ENCODE data around the gene MAD1L1.
A peak's percentile ranks its signal among the peaks of the same experiment; 100 is the strongest.

The MAD1L1 gene

DNA sequence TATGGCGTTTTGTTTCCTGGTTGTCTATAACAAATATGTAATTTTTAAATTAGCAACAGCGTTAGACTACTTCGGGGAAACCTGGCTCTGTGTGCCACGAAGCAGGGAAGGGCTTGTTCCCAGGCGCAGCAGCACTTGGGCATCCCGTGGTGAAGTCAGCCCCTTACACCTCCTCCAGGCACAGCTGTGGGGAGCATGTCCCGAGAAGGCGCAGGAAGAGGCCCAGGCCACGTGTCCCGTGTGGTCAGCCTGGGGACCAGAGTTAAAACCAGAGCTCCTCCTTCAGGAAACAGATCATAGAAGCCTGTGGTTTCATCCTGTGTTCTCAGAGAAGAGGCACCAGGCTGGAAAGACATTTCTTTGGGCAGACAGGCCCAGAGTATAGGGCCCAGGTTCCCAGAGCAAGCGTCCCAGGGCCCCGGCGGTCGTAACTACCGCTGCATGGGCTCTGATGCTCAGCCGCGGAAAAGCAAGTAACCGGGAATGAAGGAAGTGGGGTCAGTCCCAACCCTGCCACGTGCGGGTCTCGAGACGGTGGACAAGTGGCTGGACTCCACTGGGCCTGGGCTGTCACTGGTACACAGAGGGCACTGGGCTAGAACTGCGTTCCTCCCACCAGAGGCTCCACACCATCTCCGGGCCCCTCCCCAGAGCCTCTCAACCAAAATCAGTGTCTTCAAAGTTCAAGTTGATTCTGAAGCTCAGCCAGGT is 16.4 kb upstream of the MAD1L1 start:
- ATAC-seq: peak; percentile 92
- TF ChIP-seq, protein P1, sequence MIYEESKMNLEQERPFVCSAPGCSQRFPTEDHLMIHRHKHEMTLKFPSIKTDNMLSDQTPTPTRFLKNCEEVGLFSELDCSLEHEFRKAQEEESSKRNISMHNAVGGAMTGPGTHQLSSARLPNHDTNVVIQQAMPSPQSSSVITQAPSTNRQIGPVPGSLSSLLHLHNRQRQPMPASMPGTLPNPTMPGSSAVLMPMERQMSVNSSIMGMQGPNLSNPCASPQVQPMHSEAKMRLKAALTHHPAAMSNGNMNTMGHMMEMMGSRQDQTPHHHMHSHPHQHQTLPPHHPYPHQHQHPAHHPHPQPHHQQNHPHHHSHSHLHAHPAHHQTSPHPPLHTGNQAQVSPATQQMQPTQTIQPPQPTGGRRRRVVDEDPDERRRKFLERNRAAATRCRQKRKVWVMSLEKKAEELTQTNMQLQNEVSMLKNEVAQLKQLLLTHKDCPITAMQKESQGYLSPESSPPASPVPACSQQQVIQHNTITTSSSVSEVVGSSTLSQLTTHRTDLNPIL (CRISPR knock-in tag; IDR thresholded peaks at IDR 0.05; ENCODE audit: low read depth): no peak
- TF ChIP-seq, protein P2, sequence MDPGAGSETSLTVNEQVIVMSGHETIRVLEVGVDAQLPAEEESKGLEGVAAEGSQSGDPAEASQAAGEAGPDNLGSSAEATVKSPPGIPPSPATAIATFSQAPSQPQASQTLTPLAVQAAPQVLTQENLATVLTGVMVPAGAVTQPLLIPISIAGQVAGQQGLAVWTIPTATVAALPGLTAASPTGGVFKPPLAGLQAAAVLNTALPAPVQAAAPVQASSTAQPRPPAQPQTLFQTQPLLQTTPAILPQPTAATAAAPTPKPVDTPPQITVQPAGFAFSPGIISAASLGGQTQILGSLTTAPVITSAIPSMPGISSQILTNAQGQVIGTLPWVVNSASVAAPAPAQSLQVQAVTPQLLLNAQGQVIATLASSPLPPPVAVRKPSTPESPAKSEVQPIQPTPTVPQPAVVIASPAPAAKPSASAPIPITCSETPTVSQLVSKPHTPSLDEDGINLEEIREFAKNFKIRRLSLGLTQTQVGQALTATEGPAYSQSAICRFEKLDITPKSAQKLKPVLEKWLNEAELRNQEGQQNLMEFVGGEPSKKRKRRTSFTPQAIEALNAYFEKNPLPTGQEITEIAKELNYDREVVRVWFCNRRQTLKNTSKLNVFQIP (CRISPR knock-in tag; IDR thresholded peaks at IDR 0.05; ENCODE audit: borderline replicate concordance, low read depth): no peak
- TF ChIP-seq ZFP3 (CRISPR knock-in tag; IDR thresholded peaks at IDR 0.05): no peak
- no peak for TF ChIP-seq GLIS3 (CRISPR knock-in tag; IDR thresholded peaks at IDR 0.05)
- TF ChIP-seq, protein P3, sequence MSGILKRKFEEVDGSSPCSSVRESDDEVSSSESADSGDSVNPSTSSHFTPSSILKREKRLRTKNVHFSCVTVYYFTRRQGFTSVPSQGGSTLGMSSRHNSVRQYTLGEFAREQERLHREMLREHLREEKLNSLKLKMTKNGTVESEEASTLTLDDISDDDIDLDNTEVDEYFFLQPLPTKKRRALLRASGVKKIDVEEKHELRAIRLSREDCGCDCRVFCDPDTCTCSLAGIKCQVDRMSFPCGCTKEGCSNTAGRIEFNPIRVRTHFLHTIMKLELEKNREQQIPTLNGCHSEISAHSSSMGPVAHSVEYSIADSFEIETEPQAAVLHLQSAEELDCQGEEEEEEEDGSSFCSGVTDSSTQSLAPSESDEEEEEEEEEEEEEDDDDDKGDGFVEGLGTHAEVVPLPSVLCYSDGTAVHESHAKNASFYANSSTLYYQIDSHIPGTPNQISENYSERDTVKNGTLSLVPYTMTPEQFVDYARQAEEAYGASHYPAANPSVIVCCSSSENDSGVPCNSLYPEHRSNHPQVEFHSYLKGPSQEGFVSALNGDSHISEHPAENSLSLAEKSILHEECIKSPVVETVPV (CRISPR knock-in tag; IDR thresholded peaks at IDR 0.05): no peak
- TF ChIP-seq OSR1 (CRISPR knock-in tag; IDR thresholded peaks at IDR 0.05): no peak
- TF ChIP-seq, protein P4, sequence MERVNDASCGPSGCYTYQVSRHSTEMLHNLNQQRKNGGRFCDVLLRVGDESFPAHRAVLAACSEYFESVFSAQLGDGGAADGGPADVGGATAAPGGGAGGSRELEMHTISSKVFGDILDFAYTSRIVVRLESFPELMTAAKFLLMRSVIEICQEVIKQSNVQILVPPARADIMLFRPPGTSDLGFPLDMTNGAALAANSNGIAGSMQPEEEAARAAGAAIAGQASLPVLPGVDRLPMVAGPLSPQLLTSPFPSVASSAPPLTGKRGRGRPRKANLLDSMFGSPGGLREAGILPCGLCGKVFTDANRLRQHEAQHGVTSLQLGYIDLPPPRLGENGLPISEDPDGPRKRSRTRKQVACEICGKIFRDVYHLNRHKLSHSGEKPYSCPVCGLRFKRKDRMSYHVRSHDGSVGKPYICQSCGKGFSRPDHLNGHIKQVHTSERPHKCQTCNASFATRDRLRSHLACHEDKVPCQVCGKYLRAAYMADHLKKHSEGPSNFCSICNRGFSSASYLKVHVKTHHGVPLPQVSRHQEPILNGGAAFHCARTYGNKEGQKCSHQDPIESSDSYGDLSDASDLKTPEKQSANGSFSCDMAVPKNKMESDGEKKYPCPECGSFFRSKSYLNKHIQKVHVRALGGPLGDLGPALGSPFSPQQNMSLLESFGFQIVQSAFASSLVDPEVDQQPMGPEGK (CRISPR knock-in tag; IDR thresholded peaks at IDR 0.05; ENCODE audit: borderline replicate concordance): no peak
- TF ChIP-seq CSDC2 (CRISPR knock-in tag; IDR thresholded peaks at IDR 0.05): no peak
- TF ChIP-seq BACH2 (CRISPR knock-in tag; IDR thresholded peaks at IDR 0.05; ENCODE audit: borderline replicate concordance): no peak
- TF ChIP-seq ZFP30 (CRISPR knock-in tag; IDR thresholded peaks at IDR 0.05): no peak
- no peak for TF ChIP-seq ZC3H10 (CRISPR knock-in tag; IDR thresholded peaks at IDR 0.05)

DNA sequence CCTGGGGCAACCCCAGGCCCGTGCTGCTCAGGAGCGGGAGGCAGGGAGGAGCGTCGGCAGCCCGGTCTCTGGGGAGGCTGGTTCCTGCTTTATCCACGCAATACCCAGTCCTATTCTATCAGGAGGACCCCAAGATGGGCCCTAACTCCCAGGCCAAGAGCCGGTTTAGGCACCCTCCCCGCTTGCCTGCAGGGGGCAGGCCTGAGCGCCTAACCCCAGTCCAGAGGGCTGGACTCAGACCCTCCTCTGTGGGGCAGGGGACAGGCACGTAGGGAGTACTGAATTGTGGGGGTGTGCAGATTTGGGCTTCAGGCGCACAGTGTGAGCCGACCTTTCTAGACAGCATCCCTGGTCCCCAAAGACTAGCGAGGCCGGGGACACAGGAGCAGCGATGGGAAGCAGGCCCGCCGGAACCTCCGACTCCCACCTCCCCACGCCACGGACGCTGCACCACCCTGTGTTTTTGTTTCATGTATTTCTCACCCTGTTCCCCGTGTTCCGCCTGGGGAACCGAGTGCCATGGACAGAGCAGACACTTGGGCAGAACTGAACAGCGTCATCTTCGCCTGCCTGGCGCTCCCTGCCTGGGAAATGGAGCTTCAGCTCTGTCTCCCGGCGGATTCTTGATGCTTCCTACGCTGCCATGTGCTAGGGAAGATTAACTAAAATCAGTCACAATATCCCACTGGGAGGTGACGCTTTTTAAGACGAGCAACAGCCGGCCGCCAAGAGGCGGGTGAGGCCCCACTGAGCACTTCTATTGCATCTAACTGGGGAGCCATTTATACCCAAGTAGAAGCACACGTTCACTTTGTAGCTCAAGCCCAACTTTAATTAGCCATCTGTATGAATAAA is 14.6 kb upstream of the MAD1L1 start:
- ATAC-seq: peak; percentile 40
- TF ChIP-seq PPARA (CRISPR knock-in tag; IDR thresholded peaks at IDR 0.05; ENCODE audit: borderline replicate concordance): no peak

DNA sequence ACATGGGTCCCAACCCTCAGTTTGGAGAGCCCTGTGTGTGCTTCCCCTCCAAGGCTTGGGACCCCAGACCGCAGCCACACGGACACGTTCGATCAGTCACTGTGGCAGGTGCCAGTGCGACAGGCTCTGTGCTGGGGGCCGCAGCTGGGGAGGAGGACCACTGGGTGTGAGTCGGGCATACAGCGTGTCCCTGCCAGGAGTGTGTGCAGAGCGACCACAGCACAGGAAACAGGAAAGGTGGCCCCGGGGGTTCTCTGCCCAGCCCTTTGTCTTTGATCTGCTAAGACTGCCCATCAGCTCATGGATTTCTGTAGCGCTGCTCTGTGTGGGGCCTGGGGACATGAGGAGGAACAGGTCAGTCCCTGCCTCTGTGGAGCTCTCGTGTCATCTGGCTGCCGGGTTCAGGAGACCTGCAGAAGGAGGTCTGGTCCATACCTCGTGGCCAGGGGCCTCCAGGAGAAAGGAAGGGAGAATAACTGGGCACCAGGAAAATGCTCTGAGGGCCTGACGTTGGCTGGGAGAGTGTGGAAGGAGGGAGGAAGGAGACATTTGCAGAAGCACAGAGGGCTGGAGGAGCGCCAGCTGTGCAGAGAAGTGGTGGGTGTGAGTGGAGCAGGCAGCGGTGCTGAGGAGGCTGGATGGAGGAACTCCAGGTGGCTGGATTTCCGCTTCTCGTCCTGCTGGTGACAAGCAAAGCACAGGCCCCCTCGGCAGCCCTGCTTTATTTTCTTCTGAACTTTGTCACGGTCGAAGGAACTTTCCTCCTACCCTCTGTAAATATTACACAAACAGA is 13.3 kb upstream of the MAD1L1 start:
- ATAC-seq: no peak
- no peak for TF ChIP-seq OSR1 (CRISPR knock-in tag; IDR thresholded peaks at IDR 0.05)
- TF ChIP-seq ISL1 (CRISPR knock-in tag; IDR thresholded peaks at IDR 0.05): no peak

DNA sequence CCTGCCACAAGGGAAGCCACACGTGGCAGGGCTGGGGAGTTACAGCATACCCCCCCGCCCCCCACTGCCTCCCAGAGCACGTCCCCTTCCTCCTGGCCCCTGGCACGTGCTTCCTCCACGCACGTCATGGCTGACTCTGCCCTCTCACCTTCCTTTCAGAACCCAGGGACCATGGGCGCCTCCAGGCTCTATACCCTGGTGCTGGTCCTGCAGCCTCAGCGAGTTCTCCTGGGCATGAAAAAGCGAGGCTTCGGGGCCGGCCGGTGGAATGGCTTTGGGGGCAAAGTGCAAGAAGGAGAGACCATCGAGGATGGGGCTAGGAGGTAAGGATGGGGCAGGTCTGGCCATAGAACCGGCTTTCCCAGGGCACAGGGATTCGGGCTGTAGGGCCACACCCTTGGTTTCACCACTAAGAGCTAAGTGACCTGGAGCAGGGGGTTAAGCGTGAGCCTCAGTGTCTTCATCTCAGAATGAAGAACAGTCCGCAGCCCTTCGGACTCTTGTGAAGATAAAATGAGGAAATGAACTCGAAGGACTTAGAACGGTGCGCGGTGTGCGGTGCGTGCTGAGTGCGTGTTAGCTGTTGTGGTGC is 11.8 kb upstream of the MAD1L1 start:
- no peak for ATAC-seq
- TF ChIP-seq, protein P4 (CRISPR knock-in tag; IDR thresholded peaks at IDR 0.05; ENCODE audit: borderline replicate concordance): no peak
- TF ChIP-seq ARNTL (CRISPR knock-in tag; IDR thresholded peaks at IDR 0.05; ENCODE audit: borderline replicate concordance, low read depth): no peak
- no peak for TF ChIP-seq PPARA (CRISPR knock-in tag; IDR thresholded peaks at IDR 0.05; ENCODE audit: borderline replicate concordance)
- TF ChIP-seq OSR1 (CRISPR knock-in tag; IDR thresholded peaks at IDR 0.05): no peak
- no peak for TF ChIP-seq CSDC2 (CRISPR knock-in tag; IDR thresholded peaks at IDR 0.05)
- TF ChIP-seq BACH2 (CRISPR knock-in tag; IDR thresholded peaks at IDR 0.05; ENCODE audit: borderline replicate concordance): no peak
- TF ChIP-seq TCF4 (CRISPR knock-in tag; IDR thresholded peaks at IDR 0.05; ENCODE audit: borderline replicate concordance): no peak
- no peak for TF ChIP-seq TOX (CRISPR knock-in tag; IDR thresholded peaks at IDR 0.05; ENCODE audit: borderline replicate concordance)
- no peak for TF ChIP-seq ESRRG (CRISPR knock-in tag; IDR thresholded peaks at IDR 0.05)
- TF ChIP-seq ZNF8 (CRISPR knock-in tag; IDR thresholded peaks at IDR 0.05): no peak
- TF ChIP-seq, protein P3 (CRISPR knock-in tag; IDR thresholded peaks at IDR 0.05): no peak
- TF ChIP-seq, protein P5, sequence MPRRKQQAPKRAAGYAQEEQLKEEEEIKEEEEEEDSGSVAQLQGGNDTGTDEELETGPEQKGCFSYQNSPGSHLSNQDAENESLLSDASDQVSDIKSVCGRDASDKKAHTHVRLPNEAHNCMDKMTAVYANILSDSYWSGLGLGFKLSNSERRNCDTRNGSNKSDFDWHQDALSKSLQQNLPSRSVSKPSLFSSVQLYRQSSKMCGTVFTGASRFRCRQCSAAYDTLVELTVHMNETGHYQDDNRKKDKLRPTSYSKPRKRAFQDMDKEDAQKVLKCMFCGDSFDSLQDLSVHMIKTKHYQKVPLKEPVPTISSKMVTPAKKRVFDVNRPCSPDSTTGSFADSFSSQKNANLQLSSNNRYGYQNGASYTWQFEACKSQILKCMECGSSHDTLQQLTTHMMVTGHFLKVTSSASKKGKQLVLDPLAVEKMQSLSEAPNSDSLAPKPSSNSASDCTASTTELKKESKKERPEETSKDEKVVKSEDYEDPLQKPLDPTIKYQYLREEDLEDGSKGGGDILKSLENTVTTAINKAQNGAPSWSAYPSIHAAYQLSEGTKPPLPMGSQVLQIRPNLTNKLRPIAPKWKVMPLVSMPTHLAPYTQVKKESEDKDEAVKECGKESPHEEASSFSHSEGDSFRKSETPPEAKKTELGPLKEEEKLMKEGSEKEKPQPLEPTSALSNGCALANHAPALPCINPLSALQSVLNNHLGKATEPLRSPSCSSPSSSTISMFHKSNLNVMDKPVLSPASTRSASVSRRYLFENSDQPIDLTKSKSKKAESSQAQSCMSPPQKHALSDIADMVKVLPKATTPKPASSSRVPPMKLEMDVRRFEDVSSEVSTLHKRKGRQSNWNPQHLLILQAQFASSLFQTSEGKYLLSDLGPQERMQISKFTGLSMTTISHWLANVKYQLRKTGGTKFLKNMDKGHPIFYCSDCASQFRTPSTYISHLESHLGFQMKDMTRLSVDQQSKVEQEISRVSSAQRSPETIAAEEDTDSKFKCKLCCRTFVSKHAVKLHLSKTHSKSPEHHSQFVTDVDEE (CRISPR knock-in tag; IDR thresholded peaks at IDR 0.05): no peak
- no peak for TF ChIP-seq GLIS3 (CRISPR knock-in tag; IDR thresholded peaks at IDR 0.05)

Measured in SK-N-SH treated with all-trans-retinoic acid at 6 μM for 48 hours (cell line).